ENCODE data around the gene TNPO3.

TNPO3 gene

DNA sequence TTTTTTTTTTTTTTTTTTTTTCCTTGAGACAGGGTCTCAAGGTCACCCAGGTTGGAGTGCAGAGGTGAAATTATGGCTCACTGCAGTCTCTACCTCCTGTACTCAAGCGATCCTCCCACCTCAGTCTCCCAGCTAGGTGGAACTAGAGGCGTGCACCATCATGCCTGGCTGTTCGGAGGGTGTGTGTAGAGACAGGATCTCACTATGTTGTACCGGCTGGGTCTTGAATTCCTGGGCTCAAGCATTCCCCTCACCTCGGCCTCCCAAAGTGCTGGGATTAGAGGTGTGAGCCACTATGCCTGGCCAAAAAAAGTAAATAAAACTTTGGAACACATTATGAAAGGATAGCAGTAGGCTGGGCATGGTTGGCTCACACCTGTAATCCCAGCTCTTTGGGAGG is 39.6 kb upstream of the TNPO3 start:
- H3K27me3 ChIP-seq (ENCODE audit: low read length), result no peaks in the 10 kb centered on the region
- no peaks in the 10 kb centered on the region for H3K9me2 ChIP-seq (replicated peaks; ENCODE audit: insufficient read depth, low read length)
- no peaks in the 10 kb centered on the region for H3K9me3 ChIP-seq (ENCODE audit: insufficient read depth, low read length)
- H3K79me2 ChIP-seq (ENCODE audit: insufficient read depth, low read length), result no peaks in the 10 kb centered on the region
- no peak overlapping the region for H3K4me3 ChIP-seq (ENCODE audit: insufficient read depth, low read length, poor library complexity, severe bottlenecking)
- H4K20me1 ChIP-seq (ENCODE audit: low read depth, low read length), result no peaks in the 10 kb centered on the region
- no peak for TF ChIP-seq EZH2phosphoT487 (conservative IDR thresholded peaks at IDR 0.05; ENCODE audit: low read length)
- TF ChIP-seq, protein P1, sequence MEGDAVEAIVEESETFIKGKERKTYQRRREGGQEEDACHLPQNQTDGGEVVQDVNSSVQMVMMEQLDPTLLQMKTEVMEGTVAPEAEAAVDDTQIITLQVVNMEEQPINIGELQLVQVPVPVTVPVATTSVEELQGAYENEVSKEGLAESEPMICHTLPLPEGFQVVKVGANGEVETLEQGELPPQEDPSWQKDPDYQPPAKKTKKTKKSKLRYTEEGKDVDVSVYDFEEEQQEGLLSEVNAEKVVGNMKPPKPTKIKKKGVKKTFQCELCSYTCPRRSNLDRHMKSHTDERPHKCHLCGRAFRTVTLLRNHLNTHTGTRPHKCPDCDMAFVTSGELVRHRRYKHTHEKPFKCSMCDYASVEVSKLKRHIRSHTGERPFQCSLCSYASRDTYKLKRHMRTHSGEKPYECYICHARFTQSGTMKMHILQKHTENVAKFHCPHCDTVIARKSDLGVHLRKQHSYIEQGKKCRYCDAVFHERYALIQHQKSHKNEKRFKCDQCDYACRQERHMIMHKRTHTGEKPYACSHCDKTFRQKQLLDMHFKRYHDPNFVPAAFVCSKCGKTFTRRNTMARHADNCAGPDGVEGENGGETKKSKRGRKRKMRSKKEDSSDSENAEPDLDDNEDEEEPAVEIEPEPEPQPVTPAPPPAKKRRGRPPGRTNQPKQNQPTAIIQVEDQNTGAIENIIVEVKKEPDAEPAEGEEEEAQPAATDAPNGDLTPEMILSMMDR (IDR thresholded peaks at IDR 0.05; ENCODE audit: insufficient read depth, low read length, poor library complexity, severe bottlenecking), result no peak
- no peak overlapping the region for H3K9ac ChIP-seq (ENCODE audit: low read length)
- no peak overlapping the region for H3K4me2 ChIP-seq (ENCODE audit: low read depth, low read length, poor library complexity, severe bottlenecking)
- H3K27ac ChIP-seq (ENCODE audit: low read depth, low read length), result peak overlapping the region; percentile 72; the same call in 1 of the 2 replicates
- H2AFZ ChIP-seq (ENCODE audit: low read depth, low read length, severe bottlenecking), result peak overlapping the region; percentile 36
- H3K36me3 ChIP-seq (ENCODE audit: low read length), result no peaks in the 10 kb centered on the region
- peaks cover 14% of the 10 kb centered on the region for H3F3A ChIP-seq (ENCODE audit: insufficient read depth)

DNA sequence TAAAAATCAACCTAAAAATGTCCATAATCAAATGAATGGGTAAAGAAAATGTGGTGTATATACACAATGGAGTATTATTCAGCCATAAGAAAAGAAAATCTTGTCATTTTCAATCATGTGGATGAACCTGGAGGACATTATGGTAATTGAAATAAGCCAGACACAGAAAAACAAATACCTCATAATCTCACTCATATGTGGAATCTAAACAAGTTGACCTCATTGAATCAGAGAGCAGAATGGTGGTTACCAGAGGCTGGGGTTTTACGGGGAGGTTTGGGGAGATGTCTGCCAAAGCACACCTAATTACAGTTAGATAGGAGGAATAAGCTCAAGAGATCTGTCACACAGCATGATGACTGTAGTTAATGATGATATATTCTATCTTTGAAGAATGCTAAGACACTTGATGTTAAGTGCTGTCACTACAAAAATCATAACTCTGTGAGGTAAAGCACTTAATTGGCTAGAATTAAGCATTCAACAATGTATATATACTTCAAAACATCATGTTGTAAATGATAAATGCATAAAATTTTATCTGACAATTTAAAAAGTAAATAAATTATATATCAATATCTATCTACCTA is 39.1 kb upstream of the TNPO3 start:
- H3K9me2 ChIP-seq (replicated peaks; ENCODE audit: insufficient read depth, low read length), result no peaks in the 10 kb centered on the region
- H2AFZ ChIP-seq (ENCODE audit: low read depth, low read length, severe bottlenecking), result no peak overlapping the region
- no peak overlapping the region for H3K9ac ChIP-seq (ENCODE audit: low read length)
- no peaks in the 10 kb centered on the region for H3K27me3 ChIP-seq (ENCODE audit: low read length)
- TF ChIP-seq, protein P1 (IDR thresholded peaks at IDR 0.05; ENCODE audit: insufficient read depth, low read length, poor library complexity, severe bottlenecking), result no peak
- no peak for TF ChIP-seq EZH2phosphoT487 (conservative IDR thresholded peaks at IDR 0.05; ENCODE audit: low read length)
- peak overlapping the region; percentile 35 for H3K27ac ChIP-seq (ENCODE audit: low read depth, low read length)
- H3K9me3 ChIP-seq (ENCODE audit: insufficient read depth, low read length), result no peaks in the 10 kb centered on the region
- no peak overlapping the region for H3K4me3 ChIP-seq (ENCODE audit: insufficient read depth, low read length, poor library complexity, severe bottlenecking)
- H3K79me2 ChIP-seq (ENCODE audit: insufficient read depth, low read length), result no peaks in the 10 kb centered on the region
- no peak overlapping the region for H3K4me2 ChIP-seq (ENCODE audit: low read depth, low read length, poor library complexity, severe bottlenecking)
- H3F3A ChIP-seq (ENCODE audit: insufficient read depth), result peaks cover 14% of the 10 kb centered on the region
- H3K36me3 ChIP-seq (ENCODE audit: low read length), result no peaks in the 10 kb centered on the region
- H4K20me1 ChIP-seq (ENCODE audit: low read depth, low read length), result no peaks in the 10 kb centered on the region

DNA sequence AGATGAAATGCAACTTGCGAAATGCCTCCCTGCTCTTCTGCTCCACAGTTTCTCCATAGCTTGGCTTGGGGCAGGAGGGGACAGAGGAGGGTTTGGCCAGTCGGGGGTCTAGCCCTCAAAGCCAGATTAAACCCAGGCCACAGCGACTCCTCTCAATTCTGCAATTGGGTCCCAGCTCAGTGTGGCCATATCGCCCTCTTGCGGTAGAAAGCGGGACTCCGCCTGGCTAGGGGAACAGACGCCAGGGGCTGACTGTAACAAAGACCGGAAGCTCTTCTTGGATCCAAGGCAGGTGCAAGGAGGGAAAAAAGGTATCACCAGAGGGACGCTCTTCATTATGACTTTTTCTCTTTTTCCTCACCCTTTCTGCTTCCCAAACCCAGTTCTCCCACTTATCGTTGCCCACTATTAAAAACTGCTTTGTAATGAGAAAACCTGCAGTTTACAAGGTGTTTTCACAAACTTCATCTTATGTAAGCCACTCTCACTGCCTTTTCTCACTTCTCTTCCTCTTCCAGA is 36.6 kb upstream of the TNPO3 start:
- Histone ChIP-seq H3K27me3 (ENCODE audit: low read length) (no peaks in the 10 kb centered on the region), H3K79me2 (ENCODE audit: insufficient read depth, low read length) (no peaks in the 10 kb centered on the region), H4K20me1 (ENCODE audit: low read depth, low read length) (no peaks in the 10 kb centered on the region), H3K36me3 (ENCODE audit: low read length) (no peaks in the 10 kb centered on the region), H3K9ac (ENCODE audit: low read length) (peak overlapping the region; percentile 4; the same call in 1 of the 2 replicates), H2AFZ (ENCODE audit: low read depth, low read length, severe bottlenecking) (peak overlapping the region; percentile 68), H3K27ac (ENCODE audit: low read depth, low read length) (peak overlapping the region; percentile 28), H3K4me2 (ENCODE audit: low read depth, low read length, poor library complexity, severe bottlenecking) (peak overlapping the region; percentile 19), H3K9me2 (replicated peaks; ENCODE audit: insufficient read depth, low read length) (no peaks in the 10 kb centered on the region), H3K4me3 (ENCODE audit: insufficient read depth, low read length, poor library complexity, severe bottlenecking) (no peak overlapping the region), H3K9me3 (ENCODE audit: insufficient read depth, low read length) (no peaks in the 10 kb centered on the region), H3F3A (ENCODE audit: insufficient read depth) (peaks cover 14% of the 10 kb centered on the region)
- no peak for TF ChIP-seq EZH2phosphoT487 (conservative IDR thresholded peaks at IDR 0.05; ENCODE audit: low read length)
- TF ChIP-seq, protein P1 (IDR thresholded peaks at IDR 0.05; ENCODE audit: insufficient read depth, low read length, poor library complexity, severe bottlenecking), result peak; percentile 94
